Vagina (tissue), 2 donors: ENCODE results near the gene LZTS2. TPM values are rescaled to one million over a fixed set of nuclear protein-coding genes. Genes with fewer than 3 reads are reported as not detected.
"Not testable (repeated sequence)": the region's sequence is repeated elsewhere in the genome, so short reads cannot be mapped to it uniquely, and the experiment has no call there.

Experiments
- DNase-seq, 2 donors: peaks; one replicate each; pipeline ENCODE4 v3.0.0-alpha.2; 2017; ENCODE audit errors: extremely low spot score in 2 of 2
- H3K27ac ChIP-seq: fragments of 200-600 bp; sonication (generic); one replicate; pipeline ENCODE4 v1.5.1; 2019
- H3K27me3 ChIP-seq: fragments of 200-600 bp; sonication (generic); one replicate; pipeline ENCODE4 v1.5.1; 2019
- H3K36me3 ChIP-seq, 2 donors: fragments of 200-600 bp; sonication (generic); one replicate each; pipeline ENCODE4 v1.5.1; 2017 to 2019
- H3K4me1 ChIP-seq: fragments of 200-600 bp; sonication (generic); one replicate; pipeline ENCODE4 v1.5.1; 2019
- H3K4me3 ChIP-seq, 2 donors: fragments of 200-600 bp; sonication (generic); 1 replicate in 1 of 2; 2 replicates in 1 of 2; pipeline ENCODE4 v1.5.1; 2016 to 2019
- H3K9me3 ChIP-seq: fragments of 200-600 bp; sonication (generic); one replicate; pipeline ENCODE4 v1.5.1; 2019
- POLR2A ChIP-seq, 2 donors: fragments of 450-650 bp; IDR thresholded peaks; one replicate each; pipeline ENCODE4 v1.6.1; 2017; ENCODE audit warnings: antibody characterized with exemption in 2 of 2, mild to moderate bottlenecking in 2 of 2, moderate library complexity in 2 of 2
- POLR2AphosphoS5 ChIP-seq, 2 donors: sonication (generic); formaldehyde crosslinking; IDR thresholded peaks; one replicate each; pipeline ENCODE4 v1.9.0; 2017; ENCODE audit warnings: antibody characterized with exemption in 2 of 2, mild to moderate bottlenecking in 2 of 2, low read depth in 1 of 2; ENCODE audit not compliant: insufficient read depth in 1 of 2
- intact Hi-C: fragments of 100-400 bp; cut with DNase I; formaldehyde crosslinking; loops from one replicate; pipeline ENCODE4 v1.15.1; 2023
- total RNA-seq: library from RNA; depleted of rRNA; stranded (reverse); fragments of >200 nt; gene quantifications from one replicate; pipeline ENCODE4 v1.2.3, GENCODE V29; 2016
- TF ChIP-seq, protein P1 (sequence below), 3 experiments: fragments of 450-650 bp in 2 of 3; fragments of 200-600 bp in 1 of 3; sonication (generic) in 1 of 3; IDR thresholded peaks; one replicate each; pipeline ENCODE4 v1.5.1; 2017 to 2019; ENCODE audit warnings: antibody characterized with exemption in 3 of 3, mild to moderate bottlenecking in 2 of 3, moderate library complexity in 2 of 3

LZTS2 gene
- total RNA-seq, 1 donor from 2014 or later = 99.4 TPM

DNA sequence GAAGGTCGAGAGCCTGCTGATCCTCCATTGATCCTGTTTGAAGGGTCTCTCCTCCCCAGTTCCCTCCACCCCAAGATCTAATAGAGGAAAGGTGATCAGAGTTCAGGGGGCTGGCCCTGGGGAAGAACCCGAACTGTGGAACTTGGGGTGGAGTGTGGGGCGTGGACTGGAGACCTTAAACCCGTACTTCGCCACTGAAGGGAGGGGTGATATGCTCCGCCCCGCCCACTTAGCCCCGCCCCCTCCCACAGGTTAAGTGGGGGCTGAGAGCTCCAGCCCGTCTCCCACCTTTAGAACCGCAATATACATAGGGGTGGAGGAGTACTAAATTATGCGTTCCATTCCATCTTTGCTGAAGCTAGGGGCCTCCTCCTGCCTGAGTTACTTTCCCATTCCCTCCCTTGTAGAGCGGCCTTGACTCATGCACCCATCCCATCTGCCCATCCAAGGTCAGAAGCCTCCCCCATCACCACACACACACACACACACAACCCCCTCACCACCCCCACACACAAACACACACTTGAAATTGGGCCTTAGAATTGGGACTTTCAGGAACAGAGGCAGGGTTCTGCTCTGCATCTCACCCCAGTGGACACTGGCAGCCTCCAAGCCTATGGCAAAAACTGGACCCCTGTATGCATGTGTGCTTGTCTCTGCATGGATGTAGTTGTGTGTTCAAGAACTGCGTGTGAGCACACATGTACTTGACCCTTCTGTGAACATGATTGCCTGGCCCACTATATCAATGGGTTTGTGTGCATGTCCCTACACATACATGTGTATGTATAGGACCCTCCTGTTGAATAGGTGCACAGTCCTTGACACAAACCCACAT lies 29.3 kb upstream of the LZTS2 start:
- peaks cover 0 to 8% of the 10 kb centered on the region in 2 donors for H3K36me3 ChIP-seq
- peaks cover 15% of the 10 kb centered on the region for H3K4me1 ChIP-seq
- H3K27me3 ChIP-seq = no peaks in the 10 kb centered on the region
- no peak overlapping the region for H3K27ac ChIP-seq
- no peaks in the 10 kb centered on the region for H3K9me3 ChIP-seq
- peak overlapping the region; percentile 60 to 72 for H3K4me3 ChIP-seq
- DNase-seq = no peak
- TF ChIP-seq, protein P1, sequence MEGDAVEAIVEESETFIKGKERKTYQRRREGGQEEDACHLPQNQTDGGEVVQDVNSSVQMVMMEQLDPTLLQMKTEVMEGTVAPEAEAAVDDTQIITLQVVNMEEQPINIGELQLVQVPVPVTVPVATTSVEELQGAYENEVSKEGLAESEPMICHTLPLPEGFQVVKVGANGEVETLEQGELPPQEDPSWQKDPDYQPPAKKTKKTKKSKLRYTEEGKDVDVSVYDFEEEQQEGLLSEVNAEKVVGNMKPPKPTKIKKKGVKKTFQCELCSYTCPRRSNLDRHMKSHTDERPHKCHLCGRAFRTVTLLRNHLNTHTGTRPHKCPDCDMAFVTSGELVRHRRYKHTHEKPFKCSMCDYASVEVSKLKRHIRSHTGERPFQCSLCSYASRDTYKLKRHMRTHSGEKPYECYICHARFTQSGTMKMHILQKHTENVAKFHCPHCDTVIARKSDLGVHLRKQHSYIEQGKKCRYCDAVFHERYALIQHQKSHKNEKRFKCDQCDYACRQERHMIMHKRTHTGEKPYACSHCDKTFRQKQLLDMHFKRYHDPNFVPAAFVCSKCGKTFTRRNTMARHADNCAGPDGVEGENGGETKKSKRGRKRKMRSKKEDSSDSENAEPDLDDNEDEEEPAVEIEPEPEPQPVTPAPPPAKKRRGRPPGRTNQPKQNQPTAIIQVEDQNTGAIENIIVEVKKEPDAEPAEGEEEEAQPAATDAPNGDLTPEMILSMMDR (IDR thresholded peaks at IDR 0.05) = no peak
- TF ChIP-seq POLR2AphosphoS5 (IDR thresholded peaks at IDR 0.05; ENCODE audit: insufficient read depth in 1 of 2, low read depth in 1 of 2) (no peak), POLR2A (IDR thresholded peaks at IDR 0.05) (no peak)
- intact Hi-C loops = no loop called here

DNA sequence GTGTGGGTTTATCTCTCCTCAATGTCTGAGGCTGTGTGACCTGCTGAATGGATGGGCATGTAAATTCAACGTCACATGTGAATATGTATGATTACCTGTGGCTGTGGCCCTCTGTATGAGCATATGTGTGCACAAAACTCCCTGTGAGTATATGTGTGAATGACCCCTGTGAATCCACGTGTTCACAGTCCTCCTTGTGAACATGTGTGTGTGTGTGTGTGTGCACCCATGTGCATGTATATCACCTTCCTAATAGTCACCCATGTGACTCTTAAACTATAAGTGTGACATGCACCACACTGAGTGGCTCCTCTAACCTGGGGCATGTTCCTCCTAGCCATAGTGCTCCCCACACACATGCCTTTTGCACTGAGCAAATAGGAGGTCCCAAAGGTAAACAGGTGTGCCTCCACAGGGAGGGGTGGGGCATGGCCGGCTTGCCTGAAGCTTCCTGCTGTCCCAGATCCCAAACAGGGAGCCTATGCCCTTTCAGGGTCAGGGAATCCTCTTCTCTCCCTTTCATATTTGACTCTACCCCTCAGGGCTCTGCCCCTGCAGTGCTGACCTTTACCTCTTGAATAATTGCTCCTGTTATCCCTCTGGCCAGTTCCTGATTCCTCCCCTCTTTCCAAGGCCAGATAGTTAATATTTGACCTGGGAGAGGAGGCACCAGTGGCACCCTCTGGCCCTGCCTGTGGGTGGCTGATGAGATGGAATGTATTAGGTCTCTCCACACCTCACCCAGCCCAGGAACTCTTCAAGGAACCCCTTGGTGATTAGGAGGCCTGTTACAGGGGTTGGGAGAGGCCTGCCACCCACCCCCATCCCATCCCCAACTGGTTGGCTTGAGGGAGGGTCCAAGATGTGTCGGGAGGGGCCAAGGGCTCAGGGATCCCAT lies 28.4 kb upstream of the LZTS2 start:
- DNase-seq = no peak
- TF ChIP-seq POLR2AphosphoS5 (IDR thresholded peaks at IDR 0.05; ENCODE audit: insufficient read depth in 1 of 2, low read depth in 1 of 2) (no peak), POLR2A (IDR thresholded peaks at IDR 0.05) (no peak)
- TF ChIP-seq, protein P1 (IDR thresholded peaks at IDR 0.05) = no peak
- intact Hi-C loops = no loop called here

DNA sequence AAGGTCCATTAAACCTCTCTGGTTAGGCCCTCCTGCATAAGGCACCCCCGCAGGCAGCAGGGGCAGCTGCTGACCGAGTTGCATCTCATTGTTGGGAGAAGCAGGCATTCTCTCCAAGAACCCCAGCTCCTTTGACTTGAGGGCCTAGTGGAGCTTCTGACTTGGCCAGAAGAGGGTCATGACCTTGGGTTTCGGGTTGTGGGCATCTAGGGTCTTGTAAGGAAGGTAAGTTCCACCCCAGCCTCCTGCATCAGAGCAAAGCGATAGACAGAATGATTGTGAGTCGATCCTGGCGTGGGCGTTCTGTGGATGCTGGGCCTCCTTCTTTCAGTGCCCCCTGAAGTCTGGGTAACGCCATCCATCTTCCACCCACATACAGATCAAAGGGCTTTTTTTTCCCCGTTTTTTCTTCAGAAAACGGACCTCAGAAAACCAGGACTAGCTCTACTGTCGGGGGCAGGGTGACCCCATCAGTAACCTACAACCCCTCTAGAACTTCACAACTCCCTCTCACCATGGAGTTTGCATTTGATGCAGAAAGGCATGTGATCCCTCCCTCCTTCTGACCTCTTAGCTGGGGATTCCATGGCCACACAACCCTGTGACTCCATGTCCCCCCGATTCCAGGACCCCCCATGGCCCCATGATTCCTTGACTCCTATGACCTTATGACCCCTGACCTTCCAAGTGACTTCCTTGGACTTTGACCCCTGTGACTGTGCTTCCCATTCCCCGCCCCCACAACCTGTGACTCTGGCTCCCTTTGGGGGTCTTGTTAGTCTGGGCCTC lies 27.3 kb upstream of the LZTS2 start:
- Histone ChIP-seq H3K4me3 (no peak overlapping the region), H3K9me3 (no peaks in the 10 kb centered on the region), H3K4me1 (peaks cover 15% of the 10 kb centered on the region), H3K27ac (no peak overlapping the region), H3K27me3 (no peaks in the 10 kb centered on the region), H3K36me3 (no peaks in the 10 kb centered on the region)
- intact Hi-C loops = no loop called here
- DNase-seq = no peak
- TF ChIP-seq, protein P1 (IDR thresholded peaks at IDR 0.05) = no peak
- no peak for TF ChIP-seq POLR2A (IDR thresholded peaks at IDR 0.05)
- no peak for TF ChIP-seq POLR2AphosphoS5 (IDR thresholded peaks at IDR 0.05; ENCODE audit: insufficient read depth in 1 of 2, low read depth in 1 of 2)

More for the DNA sequence above, 28.4 kb upstream of the LZTS2 start:
- H3K4me1 ChIP-seq = peaks cover 15% of the 10 kb centered on the region
- H3K27ac ChIP-seq = no peak overlapping the region
- no peaks in the 10 kb centered on the region for H3K9me3 ChIP-seq
- H3K36me3 ChIP-seq = no peaks in the 10 kb centered on the region
- H3K27me3 ChIP-seq = no peaks in the 10 kb centered on the region
- H3K4me3 ChIP-seq = no peak overlapping the region

DNA sequence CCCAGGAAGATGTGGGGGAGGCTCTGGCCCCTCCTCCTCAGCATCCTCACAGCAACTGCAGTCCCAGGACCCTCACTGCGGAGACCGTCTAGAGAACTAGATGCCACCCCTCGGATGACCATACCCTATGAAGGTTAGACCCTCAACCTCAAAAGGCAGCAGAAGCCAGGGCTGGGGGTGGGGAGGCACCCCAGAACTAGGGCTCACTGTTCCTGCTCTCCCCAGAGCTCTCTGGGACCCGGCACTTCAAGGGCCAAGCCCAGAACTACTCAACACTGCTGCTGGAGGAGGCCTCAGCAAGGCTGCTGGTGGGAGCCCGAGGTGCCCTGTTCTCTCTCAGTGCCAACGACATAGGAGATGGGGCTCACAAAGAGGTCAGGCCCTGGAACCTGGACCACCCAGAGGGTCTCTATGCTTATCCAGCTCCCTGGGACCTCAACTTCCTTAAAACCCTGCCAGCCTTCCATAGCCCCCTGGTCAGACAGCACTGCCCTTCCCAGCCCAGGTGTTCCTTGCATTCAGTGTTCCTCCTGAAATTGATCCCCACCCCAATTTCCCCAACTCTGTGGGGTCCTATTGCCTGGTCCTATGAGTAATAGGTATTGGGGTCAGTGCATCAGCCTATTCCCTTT lies 26.6 kb upstream of the LZTS2 start:
- Histone ChIP-seq H3K9me3 (no peaks in the 10 kb centered on the region), H3K36me3 (no peaks in the 10 kb centered on the region), H3K4me1 (peaks cover 15% of the 10 kb centered on the region), H3K27ac (no peak overlapping the region), H3K27me3 (no peaks in the 10 kb centered on the region), H3K4me3 (no peak overlapping the region)
- TF ChIP-seq POLR2A (IDR thresholded peaks at IDR 0.05) = no peak
- no peak for TF ChIP-seq POLR2AphosphoS5 (IDR thresholded peaks at IDR 0.05; ENCODE audit: insufficient read depth in 1 of 2, low read depth in 1 of 2)
- TF ChIP-seq, protein P1 (IDR thresholded peaks at IDR 0.05) = no peak
- peak in 1 of 2 donors; percentile 82 for DNase-seq
- intact Hi-C loops = no loop called here

DNA sequence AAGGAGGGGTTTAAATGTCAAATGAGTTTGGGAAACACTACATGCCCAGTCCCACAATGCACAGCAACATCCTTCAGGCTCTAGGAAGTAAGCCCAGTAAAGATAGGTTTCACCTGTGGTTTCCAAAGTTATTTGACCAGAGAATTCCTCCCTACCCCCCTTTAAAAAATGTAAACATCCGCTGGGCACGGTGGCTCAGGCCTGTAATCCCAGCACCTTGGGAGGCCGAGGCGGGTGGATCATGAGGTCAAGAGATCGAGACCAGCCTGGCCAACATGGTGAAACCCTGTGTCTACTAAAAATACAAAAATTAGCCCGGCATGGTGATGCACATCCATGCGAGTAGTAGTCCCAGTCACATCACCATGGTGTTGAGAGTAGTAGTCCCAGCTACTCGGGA lies 24.2 kb upstream of the LZTS2 start:
- H3K4me3 ChIP-seq, H3K36me3 ChIP-seq, H3K9me3 ChIP-seq, intact Hi-C loops, H3K4me1 ChIP-seq, H3K27ac ChIP-seq, H3K27me3 ChIP-seq: not testable (repeated sequence)
- peak in 1 of 2 donors; percentile 16 for DNase-seq
